K562 (cell line): ENCODE measurements around the gene ST6GAL1. TPM values are rescaled to one million over a fixed set of nuclear protein-coding genes. Genes with fewer than 3 reads are reported as not detected.

ENCODE experiments used
- CREB3 ChIP-seq: fragments of 450-650 bp; conservative IDR thresholded peaks from 2 replicates; pipeline ENCODE4 v1.6.1; 2016; ENCODE audit warnings: missing genetic modification characterization, low read depth, mild to moderate bottlenecking, missing compliant biosample characterization, moderate library complexity
- CUX1 ChIP-seq: fragments of 200-800 bp; sonication (Bioruptor generic); IDR thresholded peaks from 2 replicates; pipeline ENCODE4 v1.6.1; 2016; ENCODE audit warnings: missing genetic modification characterization, missing compliant biosample characterization
- HINFP ChIP-seq: fragments of 450-650 bp; conservative IDR thresholded peaks from 2 replicates; pipeline ENCODE4 v1.6.1; 2016; ENCODE audit warnings: missing genetic modification characterization, low read depth, mild to moderate bottlenecking, control low read depth, missing compliant biosample characterization
- HOMEZ ChIP-seq: fragments of 250-450 bp; sonication (Bioruptor Pico); IDR thresholded peaks from 2 replicates; pipeline ENCODE4 v1.4.0; 2020; ENCODE audit warnings: mild to moderate bottlenecking, moderate library complexity
- IRF9 ChIP-seq: fragments of 450-650 bp; IDR thresholded peaks from 2 replicates; pipeline ENCODE4 v1.6.1; 2016; ENCODE audit warnings: missing biosample characterization, missing genetic modification characterization
- MEF2D ChIP-seq: conservative IDR thresholded peaks from 2 replicates; pipeline ENCODE4 v1.6.1; 2016; ENCODE audit warnings: low read depth, missing genetic modification characterization, missing compliant biosample characterization
- PTRF ChIP-seq: fragments of 450-650 bp; IDR thresholded peaks from 2 replicates; pipeline ENCODE4 v1.6.1; 2016; ENCODE audit warnings: mild to moderate bottlenecking, missing genetic modification characterization, missing compliant biosample characterization
- SMAD3 ChIP-seq: fragments of 450-650 bp; formaldehyde crosslinking; conservative IDR thresholded peaks from 2 replicates; pipeline ENCODE4 v1.4.0; 2020; ENCODE audit warnings: mild to moderate bottlenecking
- TEAD2 ChIP-seq: fragments of 450-650 bp; IDR thresholded peaks from 2 replicates; pipeline ENCODE4 v1.6.1; 2016; ENCODE audit warnings: missing genetic modification characterization, control low read depth, missing compliant biosample characterization
- THRB ChIP-seq: fragments of 450-650 bp; formaldehyde crosslinking; conservative IDR thresholded peaks from 2 replicates; pipeline ENCODE4 v1.4.0; 2022; ENCODE audit warnings: mild to moderate bottlenecking, missing genetic modification characterization
- ZNF444 ChIP-seq: fragments of 250-450 bp; sonication (Bioruptor Pico); IDR thresholded peaks from 2 replicates; pipeline ENCODE4 v1.4.0; 2020; ENCODE audit warnings: mild to moderate bottlenecking, moderate library complexity
- ZNF668 ChIP-seq: fragments of 250-450 bp; sonication (Bioruptor Pico); IDR thresholded peaks from 2 replicates; pipeline ENCODE4 v1.8.0; 2022; ENCODE audit warnings: mild to moderate bottlenecking, inconsistent platforms
- ZNF699 ChIP-seq: fragments of 250-450 bp; sonication (Bioruptor Pico); IDR thresholded peaks from 2 replicates; pipeline ENCODE4 v1.8.0; 2021; ENCODE audit warnings: mild to moderate bottlenecking, moderate library complexity; ENCODE audit not compliant: insufficient replicate concordance
- ZNF707 ChIP-seq: fragments of 250-450 bp; sonication (Bioruptor Pico); conservative IDR thresholded peaks from 2 replicates; pipeline ENCODE4 v1.8.0; 2022; ENCODE audit warnings: inconsistent platforms, mild to moderate bottlenecking, moderate library complexity
- ZNF79 ChIP-seq: fragments of 250-450 bp; sonication (Bioruptor Pico); IDR thresholded peaks from 2 replicates; pipeline ENCODE4 v1.4.0; 2020; ENCODE audit warnings: low read depth, mild to moderate bottlenecking, moderate library complexity
- polyA plus RNA-seq, 8 experiments: library from polyadenylated mRNA; depleted of rRNA in 4 of 8; stranded (reverse) in 5 of 8; unstranded in 3 of 8; fragments of >200 nt; fragmentation: Nextera tagmentation in 2 of 8; fragmentation: Illumina TruSeq in 1 of 8; extraction: Ambion mirVana in 2 of 8; extraction: Trizol in 1 of 8; gene quantifications; 2 replicates each; pipeline versions ENCODE4 v1.2.1 to v1.2.3, GENCODE V29; 2011 to 2014; ENCODE audit warnings: inconsistent platforms in 1 of 8, missing spikeins in 1 of 8
- total RNA-seq, 7 experiments: library from RNA; depleted of rRNA in 6 of 7; stranded (reverse); fragments of >200 nt in 6 of 7; fragmentation: Illumina TruSeq in 2 of 7; extraction: Trizol in 2 of 7; gene quantifications; 2 replicates each; pipeline versions ENCODE4 v1.2.1 to v1.2.3, GENCODE V29; 2011 to 2021; ENCODE audit warnings: low replicate concordance in 1 of 7

ST6GAL1 gene
- total and polyA plus RNA-seq, 9 of the 15 experiments (the other 6 are each of a cell fraction or from before 2014, with no cell fraction given): 31.9 to 145 (median 71.0) TPM

GRCh38 chr3:187010382-187010781, 80.1 kb downstream of the ST6GAL1 start (continued):
- TF ChIP-seq IRF9 (tag): peak; percentile 83
- TF ChIP-seq HINFP (tag): peak; percentile 80
- peak; percentile 86 for TF ChIP-seq PTRF (tag)
- peak; percentile 42 for TF ChIP-seq ZNF699 (CRISPR knock-in tag)
- 0 out of 2 replicates have a peak, but pooled peaks have one; percentile 42 for TF ChIP-seq CUX1
- TF ChIP-seq THRB: 0 out of 2 replicates have a peak, but pooled peaks have one; percentile 42
- peak; percentile 91 for TF ChIP-seq CREB3 (tag)
- peak; percentile 75; the same call in 1 of the 2 replicates for TF ChIP-seq ZNF668 (CRISPR knock-in tag)
- TF ChIP-seq ZNF444 (CRISPR knock-in tag): 0 out of 2 replicates have a peak, but pooled peaks have one; percentile 41
- peak; percentile 83; the same call in 1 of the 2 replicates for TF ChIP-seq SMAD3
- TF ChIP-seq MEF2D: peak; percentile 84
- TF ChIP-seq ZNF79: peak; percentile 58; the same call in 1 of the 2 replicates
- TF ChIP-seq TEAD2 (tag): peak; percentile 63; the same call in 1 of the 2 replicates
- TF ChIP-seq HOMEZ (CRISPR knock-in tag): peak; percentile 70; the same call in 1 of the 2 replicates
- peak; percentile 53; the same call in 1 of the 2 replicates for TF ChIP-seq ZNF707 (CRISPR knock-in tag)
